ENCODE measurements around the gene MATN1.

The MATN1 gene

DNA sequence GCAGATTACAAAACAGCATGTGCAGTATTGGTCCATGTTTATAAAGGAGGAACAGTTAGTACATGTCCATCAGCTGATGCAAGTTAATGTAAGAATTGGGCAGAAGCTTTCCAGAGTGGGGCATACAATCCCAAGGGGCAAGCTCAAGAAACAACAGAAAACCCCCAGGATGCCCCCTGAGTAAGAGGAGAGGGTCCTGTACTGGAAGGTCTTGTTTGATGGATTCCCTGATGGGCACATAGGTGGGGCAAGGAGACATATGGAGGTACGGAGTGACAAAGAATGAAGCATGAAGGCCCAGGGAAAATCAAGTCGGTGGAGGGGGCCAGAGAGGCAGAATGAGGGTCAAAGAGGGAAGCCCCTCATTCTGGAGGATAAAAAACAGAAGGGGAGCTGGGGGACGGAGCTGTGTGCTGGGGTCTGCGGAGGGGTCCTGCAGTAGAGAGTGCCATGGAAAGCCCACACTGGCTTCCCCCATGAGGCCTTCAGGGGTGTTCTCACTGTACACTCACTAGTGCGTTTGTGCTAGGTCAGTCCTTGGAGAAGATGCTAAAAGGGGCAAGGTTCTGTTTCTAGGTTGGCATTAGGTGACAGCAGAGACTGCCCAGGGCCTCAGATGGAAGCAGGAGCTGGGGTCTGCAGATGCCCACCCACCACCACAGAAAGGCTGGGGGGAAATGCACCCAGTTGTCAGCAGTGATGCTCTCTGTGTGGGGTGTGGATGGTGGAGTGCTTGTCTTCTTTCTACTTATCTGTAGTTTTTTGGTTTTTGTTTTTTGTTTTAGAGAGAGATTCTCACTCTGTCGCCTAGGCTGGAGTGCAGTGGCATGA, 12.5 kb upstream of the MATN1 start:
- TF ChIP-seq POLR2A (IDR thresholded peaks at IDR 0.05; ENCODE audit: low read length), result no peak
- no peak for TF ChIP-seq GATA1 (IDR thresholded peaks at IDR 0.05; ENCODE audit: low read depth, low read length)

GRCh38 chr1:30735124-30735523, 11.7 kb upstream of the MATN1 start:
- TF ChIP-seq GATA1 (IDR thresholded peaks at IDR 0.05; ENCODE audit: low read depth, low read length) (no peak), POLR2A (IDR thresholded peaks at IDR 0.05; ENCODE audit: low read length) (no peak)
- DNase-seq, result no peak

More for the DNA sequence above, 12.5 kb upstream of the MATN1 start:
- DNase-seq, result peak; percentile 25 to 73

DNA sequence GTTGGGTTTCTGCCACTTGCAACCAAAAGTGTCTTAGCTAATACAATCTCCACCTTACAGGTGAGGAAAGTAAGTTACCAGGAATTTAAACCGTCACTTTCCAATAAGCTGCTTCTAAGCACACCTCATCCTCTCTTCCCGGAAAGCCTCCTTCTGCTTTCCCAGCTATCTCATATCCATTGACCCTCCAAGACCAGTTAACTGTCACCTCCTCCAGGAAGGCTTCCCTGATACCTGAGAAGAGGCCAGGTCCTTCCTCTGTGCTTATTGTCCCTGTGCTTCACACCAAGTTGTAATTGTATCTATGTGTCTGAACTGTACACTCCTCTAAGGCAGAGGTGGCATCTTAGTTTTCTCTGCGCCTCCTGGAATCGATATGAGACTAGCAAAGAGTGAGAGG, 11.2 kb upstream of the MATN1 start:
- TF ChIP-seq POLR2A (IDR thresholded peaks at IDR 0.05; ENCODE audit: low read length), result no peak
- no peak for TF ChIP-seq GATA1 (IDR thresholded peaks at IDR 0.05; ENCODE audit: low read depth, low read length)
- DNase-seq, result no peak

DNA sequence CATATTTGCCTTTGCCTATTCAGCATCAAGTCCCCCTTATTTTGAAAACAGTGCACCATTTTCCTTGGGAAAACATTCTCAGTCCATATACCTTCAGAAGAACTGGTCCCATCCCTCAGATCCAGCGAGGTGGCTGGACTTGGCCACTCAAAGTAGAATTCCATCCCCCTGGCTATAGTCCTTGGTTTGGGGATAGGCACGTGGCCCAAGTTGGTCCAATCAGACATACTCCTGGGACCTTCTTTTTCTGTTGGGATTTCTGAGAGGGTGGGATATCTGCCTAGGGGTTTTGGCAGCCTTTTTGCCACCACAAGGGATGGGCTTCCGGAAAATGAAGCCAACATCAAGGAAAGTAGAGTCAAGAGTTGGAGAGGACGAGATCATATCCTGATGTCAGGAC, 10.7 kb upstream of the MATN1 start:
- no peak for DNase-seq
- TF ChIP-seq GATA1 (IDR thresholded peaks at IDR 0.05; ENCODE audit: low read depth, low read length), result no peak
- no peak for TF ChIP-seq POLR2A (IDR thresholded peaks at IDR 0.05; ENCODE audit: low read length)

- peak in 1 of 2 experiments; percentile 16 for DNase-seq
- TF ChIP-seq POLR2A (IDR thresholded peaks at IDR 0.05; ENCODE audit: low read length) (no peak), GATA1 (IDR thresholded peaks at IDR 0.05; ENCODE audit: low read depth, low read length) (no peak)
These were observed 10.1 kb upstream of the MATN1 start for GRCh38 chr1:30733493-30733892.

DNA sequence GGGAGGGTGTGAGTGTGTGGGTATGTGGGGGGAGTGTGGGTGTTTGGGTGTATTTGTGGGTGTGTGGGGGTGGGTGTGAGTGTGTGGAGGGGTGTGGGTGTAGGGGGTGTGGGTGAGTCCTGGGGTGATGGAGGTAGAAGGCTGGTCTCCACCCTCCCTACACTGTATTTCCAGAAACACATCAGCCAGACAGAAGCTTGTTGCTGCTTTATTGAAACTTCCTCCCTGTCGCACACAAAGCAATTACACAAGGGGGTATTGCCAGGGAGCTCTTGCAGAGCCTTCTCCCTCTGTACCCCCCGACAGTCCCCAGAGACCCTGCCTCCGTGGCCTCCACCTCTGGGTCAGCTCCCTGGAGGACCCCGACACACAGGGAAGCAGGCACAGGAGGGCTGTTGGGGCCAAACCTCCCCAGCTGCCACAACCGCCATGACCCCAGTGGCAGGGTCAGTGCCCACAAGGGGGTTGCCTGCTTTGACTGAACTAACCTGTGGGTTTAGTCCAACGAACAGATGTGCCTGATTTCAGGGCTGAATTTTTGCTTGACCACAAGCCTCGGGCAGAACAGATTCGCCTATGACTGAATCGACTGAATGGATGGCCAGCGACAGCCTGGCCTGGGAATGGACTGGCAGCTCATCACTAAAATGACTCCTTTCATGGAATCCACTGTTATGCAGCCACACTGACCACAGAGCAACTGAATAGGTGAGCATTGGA, 9.1 kb upstream of the MATN1 start:
- no peak for TF ChIP-seq GATA1 (IDR thresholded peaks at IDR 0.05; ENCODE audit: low read depth, low read length)
- TF ChIP-seq POLR2A (IDR thresholded peaks at IDR 0.05; ENCODE audit: low read length), result no peak
- no peak for DNase-seq

- TF ChIP-seq POLR2A (IDR thresholded peaks at IDR 0.05; ENCODE audit: low read length) (no peak), GATA1 (IDR thresholded peaks at IDR 0.05; ENCODE audit: low read depth, low read length) (no peak)
- peak; percentile 45 to 73 for DNase-seq
These were observed 8.5 kb upstream of the MATN1 start for GRCh38 chr1:30731806-30732276.

GRCh38 chr1:30731109-30731805, 7.9 kb upstream of the MATN1 start:
- peak in 1 of 2 experiments; percentile 44 for DNase-seq
- no peak for TF ChIP-seq POLR2A (IDR thresholded peaks at IDR 0.05; ENCODE audit: low read length)
- TF ChIP-seq GATA1 (IDR thresholded peaks at IDR 0.05; ENCODE audit: low read depth, low read length), result no peak

GRCh38 chr1:30730346-30731108, 7.1 kb upstream of the MATN1 start:
- DNase-seq, result no peak
- TF ChIP-seq GATA1 (IDR thresholded peaks at IDR 0.05; ENCODE audit: low read depth, low read length), result no peak
- no peak for TF ChIP-seq POLR2A (IDR thresholded peaks at IDR 0.05; ENCODE audit: low read length)

GRCh38 chr1:30729901-30730300, 6.5 kb upstream of the MATN1 start:
- no peak for TF ChIP-seq GATA1 (IDR thresholded peaks at IDR 0.05; ENCODE audit: low read depth, low read length)
- TF ChIP-seq POLR2A (IDR thresholded peaks at IDR 0.05; ENCODE audit: low read length), result no peak
- no peak for DNase-seq

DNA sequence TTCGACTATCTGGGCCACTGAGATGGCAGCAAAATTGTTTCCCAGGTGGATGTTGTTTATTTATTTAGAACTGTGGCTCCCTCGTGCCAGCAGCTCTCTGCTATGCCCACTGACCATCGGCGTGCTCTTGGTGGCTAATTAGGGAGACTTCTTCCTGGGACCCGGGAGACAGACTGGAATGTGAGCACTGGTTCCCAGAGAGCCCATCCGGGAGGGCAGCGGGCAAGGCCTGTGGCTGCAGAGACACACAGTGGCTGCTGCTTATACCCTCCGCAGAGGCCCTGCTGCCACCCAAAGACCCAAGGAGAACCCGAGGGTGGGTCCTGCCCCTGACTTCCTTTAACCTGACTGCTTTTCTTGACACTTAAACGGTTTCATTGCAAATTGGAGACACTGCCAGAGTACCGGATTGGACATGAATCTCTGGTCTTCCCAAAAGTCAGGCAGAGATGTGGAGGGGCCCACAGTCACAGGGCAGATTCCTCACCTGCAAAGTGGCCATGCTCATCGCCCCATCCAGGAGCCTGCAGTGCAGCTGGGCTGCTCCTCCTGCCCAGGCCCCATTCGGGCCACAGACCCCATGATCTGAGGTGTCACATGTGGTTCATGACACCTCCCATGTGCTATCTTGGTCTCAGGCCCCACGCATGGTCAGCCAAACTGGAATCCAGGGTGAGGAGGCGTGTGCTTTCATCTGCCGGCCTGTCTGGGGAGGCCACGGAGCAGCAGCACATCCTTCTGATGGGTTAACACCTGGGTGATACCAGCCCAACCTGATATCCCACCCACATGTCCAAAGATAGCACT, 5.7 kb upstream of the MATN1 start:
- DNase-seq, result peak in 1 of 2 experiments; percentile 17
- TF ChIP-seq POLR2A (IDR thresholded peaks at IDR 0.05; ENCODE audit: low read length) (peak; percentile 18), GATA1 (IDR thresholded peaks at IDR 0.05; ENCODE audit: low read depth, low read length) (no peak)

DNA sequence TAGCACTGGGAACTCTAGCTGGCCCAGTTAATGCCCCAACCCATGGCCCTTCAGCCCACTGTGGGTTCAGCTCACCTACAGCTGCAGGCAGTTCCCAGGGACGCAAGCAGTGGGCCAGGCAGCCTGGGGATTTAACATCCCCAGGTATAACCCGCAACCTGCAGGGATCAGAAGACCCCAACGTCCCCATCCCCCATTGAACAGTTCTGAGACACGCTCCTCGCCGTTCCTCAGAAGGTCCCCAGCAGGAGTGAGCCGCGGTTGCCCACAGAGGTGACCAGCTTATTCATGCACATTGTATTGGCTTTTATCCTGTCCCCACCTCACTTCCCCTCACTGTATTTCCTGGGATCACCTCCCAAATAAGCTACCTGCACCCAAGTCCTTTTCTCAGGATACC, 5.0 kb upstream of the MATN1 start:
- TF ChIP-seq POLR2A (IDR thresholded peaks at IDR 0.05; ENCODE audit: low read length), result no peak
- no peak for TF ChIP-seq GATA1 (IDR thresholded peaks at IDR 0.05; ENCODE audit: low read depth, low read length)
- DNase-seq, result no peak
